HCT116 (cell line): Measurements from ENCODE around the gene FBRS. TPM values are rescaled to one million over a fixed set of nuclear protein-coding genes. Genes with fewer than 3 reads are reported as not detected.

ENCODE experiments used
- ATAC-seq: fragments of 200-7000 bp; cut with Tn5 transposase; 2 replicates; pipeline ENCODE4 v1.9.1; 2020; ENCODE audit warnings: mild to moderate bottlenecking, moderate library complexity
- BruUV-seq: library from RNA; stranded (reverse); fragments of 400-500 nt; replicated peaks from 2 replicates; lab custom pipeline; 2021; lab: Mats Ljungman, UMichigan
- CTCF ChIA-PET: fragments of 300-600 bp; sonication (Branson Sonifier 250); formaldehyde crosslinking; loops from one replicate; lab custom pipeline; 2021; ENCODE audit warnings: antibody characterized with exemption; lab: Charles Lee
- POLR2A ChIA-PET: fragments of 300-600, 350-600 bp; sonication (Branson Sonifier 250); formaldehyde crosslinking; loops from one replicate; lab custom pipeline; 2021; ENCODE audit warnings: antibody characterized with exemption; lab: Charles Lee
- RAD21 ChIA-PET, 2 experiments: fragments of 300-600 bp; sonication (Branson Sonifier 250); formaldehyde crosslinking; loops; one replicate each; lab custom pipeline; 2023; ENCODE audit warnings: low total read pairs in 2 of 2; ENCODE audit not compliant: uncharacterized antibody in 2 of 2, unreplicated experiment in 2 of 2, low non-redundant PET in 1 of 2; lab: Charles Lee
- DNase-seq: peaks from one replicate; pipeline ENCODE4 v3.0.0-alpha.2; 2010; ENCODE audit warnings: low read depth, low spot score
- H2AFZ ChIP-seq: fragments of 200-600 bp; shearing (Covaris generic), sonication (generic); 2 replicates; pipeline ENCODE4 v1.6.1; 2017; ENCODE audit warnings: low read depth, mixed run types, mixed read lengths, antibody characterized with exemption, low read length; ENCODE audit not compliant: poor library complexity, severe bottlenecking
- H3K27ac ChIP-seq: 2 replicates; pipeline ENCODE4 v1.5.1; 2012; ENCODE audit warnings: low read depth, low read length
- H3K27me3 ChIP-seq: fragments of 200-600 bp; sonication (generic); 2 replicates; pipeline ENCODE4 v1.6.1; 2016; ENCODE audit warnings: mixed run types, low read length, mixed read lengths; ENCODE audit not compliant: insufficient read depth
- H3K36me3 ChIP-seq, 2 experiments: fragments of 200-500 bp in 1 of 2; fragments of 200-600 bp in 1 of 2; sonication (Bioruptor generic) in 1 of 2; sonication (generic) in 1 of 2; 2 replicates each; pipeline versions ENCODE4 v1.5.1 to v1.6.1; 2014 to 2016; ENCODE audit warnings: low read length in 2 of 2, inconsistent platforms in 1 of 2, mixed read lengths in 1 of 2, mixed run types in 1 of 2; ENCODE audit not compliant: insufficient read depth in 2 of 2, control insufficient read depth in 1 of 2
- H3K4me1 ChIP-seq, 2 experiments: fragments of 200-600 bp in 1 of 2; sonication (generic) in 1 of 2; 2 replicates each; pipeline versions ENCODE4 v1.5.1 to v1.6.1; 2012 to 2017; ENCODE audit warnings: low read length in 2 of 2, inconsistent platforms in 1 of 2, mild to moderate bottlenecking in 1 of 2, mixed read lengths in 1 of 2, mixed run types in 1 of 2, moderate library complexity in 1 of 2; ENCODE audit not compliant: insufficient read depth in 2 of 2, control insufficient read depth in 1 of 2
- H3K4me2 ChIP-seq: fragments of 200-600 bp; sonication (generic); 2 replicates; pipeline ENCODE4 v1.6.1; 2017; ENCODE audit warnings: mixed run types, low read length, mixed read lengths
- H3K4me3 ChIP-seq, 2 experiments: fragments of 200-600 bp in 1 of 2; sonication (generic) in 1 of 2; replicated peaks in 1 of 2; 2 replicates each; pipeline ENCODE4 v1.5.1; 2011 to 2016; ENCODE audit warnings: low read length in 2 of 2, control low read depth in 1 of 2, low read depth in 1 of 2, mild to moderate bottlenecking in 1 of 2, mixed read lengths in 1 of 2, mixed run types in 1 of 2
- H3K79me2 ChIP-seq: fragments of 200-600 bp; sonication (generic); 2 replicates; pipeline ENCODE4 v1.6.1; 2017; ENCODE audit warnings: mild to moderate bottlenecking, mixed run types, low read length, moderate library complexity, mixed read lengths; ENCODE audit not compliant: insufficient read depth
- H3K9ac ChIP-seq: fragments of 200-600 bp; sonication (generic); 2 replicates; pipeline ENCODE4 v1.6.1; 2016; ENCODE audit warnings: low read length, mixed read lengths
- H3K9me2 ChIP-seq: fragments of 200-600 bp; sonication (generic), shearing (Covaris generic); 2 replicates; pipeline ENCODE4 v1.6.1; 2017; ENCODE audit warnings: mixed run types, mild to moderate bottlenecking, moderate library complexity; ENCODE audit not compliant: insufficient read depth
- H3K9me3 ChIP-seq, 2 experiments: fragments of 200-500 bp in 1 of 2; fragments of 200-600 bp in 1 of 2; sonication (Bioruptor generic) in 1 of 2; sonication (generic) in 1 of 2; 2 replicates each; pipeline ENCODE4 v1.6.1; 2014 to 2017; ENCODE audit warnings: low read length in 2 of 2, mixed read lengths in 2 of 2, inconsistent platforms in 1 of 2, low read depth in 1 of 2, mild to moderate bottlenecking in 1 of 2, mixed run types in 1 of 2, moderate library complexity in 1 of 2; ENCODE audit not compliant: control insufficient read depth in 1 of 2, insufficient read depth in 1 of 2
- H4K20me1 ChIP-seq: fragments of 200-600 bp; sonication (generic), shearing (Covaris generic); 2 replicates; pipeline ENCODE4 v1.6.1; 2017; ENCODE audit warnings: mixed run types, mild to moderate bottlenecking, moderate library complexity; ENCODE audit not compliant: insufficient read depth
- ATF3 ChIP-seq: IDR thresholded peaks from 2 replicates; pipeline ENCODE4 v1.6.1; 2012
- CBX3 ChIP-seq: IDR thresholded peaks from 2 replicates; pipeline ENCODE4 v1.6.1; 2012; ENCODE audit warnings: low read depth
- CTCF ChIP-seq, 3 experiments: fragments of 200-600 bp in 1 of 3; sonication (generic) in 1 of 3; IDR thresholded peaks in 2 of 3; conservative IDR thresholded peaks in 1 of 3; 2 replicates each; pipeline ENCODE4 v1.5.1; 2012 to 2017; ENCODE audit warnings: low read depth in 2 of 3, low read length in 2 of 3, antibody characterized with exemption in 1 of 3, borderline replicate concordance in 1 of 3, control low read depth in 1 of 3, mild to moderate bottlenecking in 1 of 3, mixed read lengths in 1 of 3, mixed run types in 1 of 3, moderate library complexity in 1 of 3; ENCODE audit not compliant: insufficient read depth in 1 of 3
- EGR1 ChIP-seq: IDR thresholded peaks from 2 replicates; pipeline ENCODE4 v1.6.1; 2012; ENCODE audit warnings: low read depth
- EZH2 ChIP-seq: fragments of 200-600 bp; sonication (generic); IDR thresholded peaks from 2 replicates; pipeline ENCODE4 v1.6.1; 2017; ENCODE audit warnings: antibody characterized with exemption, mixed run types
- EZH2phosphoT487 ChIP-seq: fragments of 200-600 bp; IDR thresholded peaks from 2 replicates; pipeline ENCODE4 v1.6.1; 2018; ENCODE audit warnings: antibody characterized with exemption, borderline replicate concordance
- FOSL1 ChIP-seq: IDR thresholded peaks from 2 replicates; pipeline ENCODE4 v1.6.1; 2012; ENCODE audit warnings: low read depth
- JUND ChIP-seq: IDR thresholded peaks from 2 replicates; pipeline ENCODE4 v1.6.1; 2012
- POLR2A ChIP-seq: IDR thresholded peaks from 2 replicates; pipeline ENCODE4 v1.7.0; 2011; ENCODE audit warnings: borderline replicate concordance; ENCODE audit not compliant: insufficient read depth, insufficient read length; ENCODE audit errors: extremely low read depth
- POLR2AphosphoS5 ChIP-seq: IDR thresholded peaks from 2 replicates; pipeline ENCODE4 v1.6.1; 2011; ENCODE audit warnings: mild to moderate bottlenecking, low read depth, low read length, moderate library complexity
- RAD21 ChIP-seq: IDR thresholded peaks from 2 replicates; pipeline ENCODE4 v1.6.1; 2012; ENCODE audit warnings: low read depth, mild to moderate bottlenecking
- REST ChIP-seq: IDR thresholded peaks from 2 replicates; pipeline ENCODE4 v1.6.1; 2012; ENCODE audit warnings: low read depth
- SIN3A ChIP-seq: IDR thresholded peaks from 2 replicates; pipeline ENCODE4 v1.6.1; 2012; ENCODE audit warnings: low read depth
- SRF ChIP-seq: IDR thresholded peaks from 2 replicates; pipeline ENCODE4 v1.6.1; 2012; ENCODE audit warnings: low read depth
- TCF7L2 ChIP-seq: IDR thresholded peaks from 2 replicates; pipeline ENCODE4 v1.7.0; 2011; ENCODE audit warnings: borderline replicate concordance, inconsistent platforms; ENCODE audit not compliant: insufficient read depth, insufficient read length; ENCODE audit errors: extremely low read depth
- YY1 ChIP-seq: IDR thresholded peaks from 2 replicates; pipeline ENCODE4 v1.6.1; 2011; ENCODE audit warnings: low read length, low read depth, moderate library complexity, mild to moderate bottlenecking; ENCODE audit not compliant: insufficient replicate concordance; ENCODE audit errors: extremely low read depth
- ZNF274 ChIP-seq: fragments of 200-500 bp; sonication (Bioruptor generic); IDR thresholded peaks from 2 replicates; pipeline ENCODE4 v1.6.1; 2014; ENCODE audit warnings: mild to moderate bottlenecking, low read depth, low read length, inconsistent platforms
- intact Hi-C: fragments of 100-400 bp; cut with micrococcal nuclease; formaldehyde crosslinking; loops from 2 replicates; pipeline ENCODE4 v1.10.0; 2022
- total RNA-seq: library from RNA; stranded (reverse); gene quantifications from one replicate; pipeline ENCODE4 v1.2.1, GENCODE V29; 2021; ENCODE audit not compliant: unreplicated experiment

FBRS gene
- total RNA-seq, 1 experiment from 2014 or later: 65.3 TPM

- no peaks in the 10 kb centered on the region for H3K27me3 ChIP-seq
- peaks cover 18% of the 10 kb centered on the region for H3K79me2 ChIP-seq
- CTCF ChIA-PET: no interaction called here
- no peak overlapping the region for H3K4me3 ChIP-seq
- RAD21 ChIA-PET: no interaction called here
- intact Hi-C loops: no loop called here
- H3K9ac ChIP-seq: no peak overlapping the region
- H4K20me1 ChIP-seq: no peaks in the 10 kb centered on the region
- H3K9me3 ChIP-seq: no peaks in the 10 kb centered on the region
- TF ChIP-seq FOSL1 (no peak), JUND (no peak), EZH2 (no peak), EZH2phosphoT487 (no peak), EGR1 (no peak), SRF (no peak), CBX3 (no peak), POLR2AphosphoS5 (no peak), CTCF (IDR thresholded peaks at IDR 0.05 in 2 of 3, conservative IDR thresholded peaks at IDR 0.05 in 1 of 3; ENCODE audit: borderline replicate concordance in 1 of 3, insufficient read depth in 1 of 3, low read depth in 2 of 3, low read length in 2 of 3) (no peak), ATF3 (no peak), SIN3A (no peak), RAD21 (no peak), ZNF274 (no peak), REST (no peak), POLR2A (no peak), YY1 (no peak), TCF7L2 (no peak)
- TF ChIP-seq, all 23 proteins: peak for 0
- POLR2A ChIA-PET: no interaction called here
- H3K27ac ChIP-seq: no peak overlapping the region
- H3K4me2 ChIP-seq: no peak overlapping the region
- H3K36me3 ChIP-seq: peaks cover 10 to 21% of the 10 kb centered on the region in 2 experiments
- H3K4me1 ChIP-seq: peaks cover 16 to 26% of the 10 kb centered on the region in 2 experiments; a peak in 3 of 4 replicates
- ATAC-seq: no peak
- no TSS peak for BruUV-seq
- H2AFZ ChIP-seq: no peak overlapping the region
- no peak for DNase-seq
- no peaks in the 10 kb centered on the region for H3K9me2 ChIP-seq
Observed at GRCh38 chr16:30654856-30655255, 3.4 kb upstream of the FBRS start.
